Activated CD4-positive, alpha-beta T cell treated with anti-CD3 and anti-CD28 coated beads, Interleukin-2, amount 50 U/mL, for 1 hour (primary cell): ENCODE results near the gene PNKP.
A peak's percentile ranks its signal among the peaks of the same experiment; 100 is the strongest.

Experiments
- DNase-seq: peaks from one replicate; pipeline ENCODE4 v3.0.0-alpha.2; 2020

PNKP gene

GRCh38 chr19:49874503-49875157 is 7.3 kb upstream of the PNKP start:
- DNase-seq = no peak

- no peak for DNase-seq
Measured at GRCh38 chr19:49873834-49874233, 6.5 kb upstream of the PNKP start.

GRCh38 chr19:49873129-49873521 is 5.7 kb upstream of the PNKP start:
- no peak for DNase-seq

GRCh38 chr19:49872245-49873128 is 5.1 kb upstream of the PNKP start:
- no peak for DNase-seq

GRCh38 chr19:49871349-49871985 is 4.1 kb upstream of the PNKP start:
- no peak for DNase-seq

- no peak for DNase-seq
Measured at GRCh38 chr19:49870309-49870901, 3.0 kb upstream of the PNKP start.

- peak; percentile 87 for DNase-seq
Measured at GRCh38 chr19:49869484-49870308, 2.3 kb upstream of the PNKP start.

GRCh38 chr19:49869009-49869483 is 1.7 kb upstream of the PNKP start:
- DNase-seq = no peak

GRCh38 chr19:49864890-49865289 is 2.5 kb downstream of the PNKP start:
- DNase-seq = no peak

- no peak for DNase-seq
Measured at GRCh38 chr19:49863935-49864320, 3.4 kb downstream of the PNKP start.

- DNase-seq = no peak
Measured at GRCh38 chr19:49863254-49863934, 4.0 kb downstream of the PNKP start.

GRCh38 chr19:49862391-49863253 is 4.8 kb downstream of the PNKP start:
- DNase-seq = no peak

GRCh38 chr19:49861541-49862378 is 5.6 kb downstream of the PNKP start:
- no peak for DNase-seq

- DNase-seq = no peak
Measured at GRCh38 chr19:49861107-49861506, 6.3 kb downstream of the PNKP start.

- DNase-seq = no peak
Measured at GRCh38 chr19:49860336-49861102, 6.9 kb downstream of the PNKP start.

GRCh38 chr19:49859682-49860335 is 7.6 kb downstream of the PNKP start:
- no peak for DNase-seq

GRCh38 chr19:49858088-49858985 is 9.0 kb downstream of the PNKP start:
- DNase-seq = no peak

- no peak for DNase-seq
Measured at GRCh38 chr19:49857838-49858087, 9.6 kb downstream of the PNKP start.
